CD4-positive, alpha-beta T cell treated with Interleukin-12 subunit alpha and Interleukin-12 subunit beta, for 1 hour (primary cell): ENCODE data around the gene MXD4.

ENCODE experiments used
- DNase-seq: peaks from one replicate; pipeline ENCODE4 v3.0.0-alpha.2; 2020

MXD4 gene

DNA sequence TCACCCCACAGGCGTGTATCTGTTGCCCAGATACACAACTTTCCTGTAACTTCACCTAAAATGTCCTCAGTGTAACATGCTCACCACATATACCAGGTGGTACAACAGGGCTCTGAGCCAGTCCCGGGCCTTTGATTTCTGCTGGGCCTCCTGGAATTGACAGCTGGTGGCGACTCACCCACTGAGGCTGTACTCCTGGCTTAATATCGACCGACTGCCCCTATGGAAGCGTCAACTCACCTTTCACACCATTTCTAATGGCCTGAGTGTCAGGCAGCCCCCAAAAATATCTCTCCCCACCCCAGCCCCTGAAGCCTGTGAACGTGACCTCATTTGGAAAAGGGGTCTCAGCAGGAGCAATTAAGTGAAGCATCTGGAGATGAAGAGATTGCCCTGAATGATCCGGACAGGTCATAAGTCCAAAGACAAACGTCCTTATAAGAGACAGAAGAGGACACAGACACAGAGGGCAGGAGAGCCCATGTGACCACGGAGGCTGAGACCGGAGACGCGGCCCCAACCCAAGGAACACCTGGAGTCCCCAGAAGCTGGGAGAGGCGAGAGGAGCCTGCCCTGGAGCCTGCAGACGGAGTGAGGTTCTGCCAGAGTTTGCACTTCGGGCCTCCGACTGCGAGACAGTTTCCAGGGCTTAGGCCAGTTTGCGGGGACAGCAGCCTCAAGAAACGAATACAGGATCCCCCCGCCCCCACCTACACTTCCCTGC, 12.6 kb upstream of the MXD4 start:
- DNase-seq: no peak

GRCh38 chr4:2273657-2274319, 11.9 kb upstream of the MXD4 start:
- no peak for DNase-seq

DNA sequence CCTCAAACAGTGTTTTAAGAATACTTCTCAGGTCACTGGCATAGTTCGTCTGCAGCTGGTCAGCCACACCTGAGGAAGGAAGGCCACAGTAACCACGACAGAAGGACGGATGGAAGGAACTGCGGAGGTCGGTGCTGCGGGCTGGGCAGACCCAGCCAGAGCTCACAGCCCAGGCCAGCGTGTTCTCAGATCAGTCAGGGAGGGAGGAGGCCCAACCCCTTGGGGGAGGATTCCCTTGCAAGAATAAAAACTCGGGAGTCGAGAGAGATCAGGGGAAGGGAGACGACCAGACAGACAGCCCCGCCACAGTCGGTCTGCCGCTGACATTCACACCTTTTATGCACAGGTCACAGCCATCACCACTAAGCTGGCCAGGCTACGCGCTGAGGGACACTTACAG, 11.3 kb upstream of the MXD4 start:
- DNase-seq: no peak

DNA sequence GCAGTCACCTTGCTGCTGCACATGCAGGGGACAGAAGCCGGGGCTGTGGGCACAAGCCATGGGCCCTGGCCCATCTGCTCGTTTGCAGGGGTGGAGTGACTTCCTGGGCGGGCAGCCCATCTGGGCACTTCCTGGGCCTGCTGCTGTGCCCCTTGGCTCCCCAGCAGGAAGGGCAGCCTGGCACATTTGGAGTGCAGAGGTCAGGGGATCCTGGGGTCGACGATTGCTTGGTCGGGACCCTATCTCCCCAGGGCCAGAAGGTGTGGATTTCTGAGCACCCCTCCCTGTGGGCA, 10.9 kb upstream of the MXD4 start:
- no peak for DNase-seq

DNA sequence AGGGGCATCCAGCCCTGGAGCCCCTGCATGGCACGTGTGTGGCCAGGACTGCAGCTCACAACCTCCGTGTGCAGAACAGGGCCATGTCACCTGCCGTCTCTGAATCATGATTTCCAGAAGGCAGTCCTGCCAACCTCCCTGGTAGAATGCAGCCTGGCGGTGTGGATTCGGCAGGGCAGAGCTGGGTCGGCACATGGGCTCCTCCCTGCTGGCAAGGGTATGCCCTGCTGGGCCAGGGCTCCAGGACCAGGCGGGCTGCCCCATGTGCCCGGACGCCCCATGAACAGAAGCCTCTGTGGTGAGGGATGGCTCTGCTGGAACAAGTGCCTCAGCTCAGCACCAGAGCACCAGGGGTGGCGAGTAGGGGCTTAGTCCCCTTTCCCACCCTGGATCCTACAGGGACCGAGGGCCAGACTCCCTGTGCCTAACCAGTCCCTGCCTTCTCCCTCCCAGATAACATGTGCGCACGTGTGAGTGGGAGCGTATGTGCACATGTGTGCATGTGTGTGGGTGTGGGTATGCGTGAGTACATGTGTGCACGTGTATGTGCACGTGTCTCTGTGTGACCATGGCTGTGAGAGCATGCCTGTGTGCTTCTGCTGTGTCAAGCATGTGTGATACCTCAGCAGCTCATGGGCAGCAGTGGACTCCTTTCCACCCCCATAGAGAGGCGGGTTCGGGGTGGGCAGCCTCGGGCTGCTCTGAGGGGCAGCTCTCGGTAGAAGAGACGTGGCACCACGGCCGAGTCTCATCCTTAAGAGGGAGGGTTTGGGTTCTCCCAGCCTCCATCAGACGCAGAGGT, 10.3 kb upstream of the MXD4 start:
- DNase-seq: no peak

DNA sequence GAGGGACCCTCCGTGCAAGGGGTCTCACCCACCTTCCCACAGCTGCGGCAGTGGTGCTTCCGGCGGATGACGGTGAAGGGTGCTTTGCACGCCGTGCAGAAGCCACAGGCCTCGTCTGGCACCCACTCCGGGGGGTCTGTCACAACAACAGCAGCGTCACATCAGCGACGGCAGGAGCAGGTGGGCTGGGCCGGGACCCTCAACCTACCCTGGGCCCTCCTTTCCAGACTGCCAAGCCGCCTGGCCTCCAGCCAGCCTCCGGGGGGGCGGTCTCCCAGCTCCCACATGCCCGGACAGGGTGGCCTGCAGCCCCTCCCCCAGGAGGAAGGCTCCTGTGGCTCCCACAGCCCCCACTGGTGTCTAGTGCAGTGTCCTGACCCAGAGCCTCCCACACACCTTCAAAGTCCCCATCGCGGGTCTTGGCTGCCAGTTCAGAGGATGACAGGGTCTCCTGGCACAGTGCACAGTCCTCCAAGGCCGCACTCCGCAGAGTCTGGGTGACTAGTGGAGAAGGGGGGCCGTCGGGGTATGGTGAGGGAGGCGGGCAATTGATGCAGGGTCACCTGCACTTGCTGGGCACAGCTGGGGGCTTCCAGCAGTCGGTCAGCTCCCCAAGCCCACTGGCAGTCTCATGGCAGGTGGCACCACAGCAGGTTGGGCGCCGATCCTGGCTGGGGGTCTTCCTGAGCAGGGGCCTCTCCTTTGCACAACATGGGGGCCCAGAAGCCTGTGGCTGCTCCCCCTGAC, 9.5 kb upstream of the MXD4 start:
- DNase-seq: no peak

DNA sequence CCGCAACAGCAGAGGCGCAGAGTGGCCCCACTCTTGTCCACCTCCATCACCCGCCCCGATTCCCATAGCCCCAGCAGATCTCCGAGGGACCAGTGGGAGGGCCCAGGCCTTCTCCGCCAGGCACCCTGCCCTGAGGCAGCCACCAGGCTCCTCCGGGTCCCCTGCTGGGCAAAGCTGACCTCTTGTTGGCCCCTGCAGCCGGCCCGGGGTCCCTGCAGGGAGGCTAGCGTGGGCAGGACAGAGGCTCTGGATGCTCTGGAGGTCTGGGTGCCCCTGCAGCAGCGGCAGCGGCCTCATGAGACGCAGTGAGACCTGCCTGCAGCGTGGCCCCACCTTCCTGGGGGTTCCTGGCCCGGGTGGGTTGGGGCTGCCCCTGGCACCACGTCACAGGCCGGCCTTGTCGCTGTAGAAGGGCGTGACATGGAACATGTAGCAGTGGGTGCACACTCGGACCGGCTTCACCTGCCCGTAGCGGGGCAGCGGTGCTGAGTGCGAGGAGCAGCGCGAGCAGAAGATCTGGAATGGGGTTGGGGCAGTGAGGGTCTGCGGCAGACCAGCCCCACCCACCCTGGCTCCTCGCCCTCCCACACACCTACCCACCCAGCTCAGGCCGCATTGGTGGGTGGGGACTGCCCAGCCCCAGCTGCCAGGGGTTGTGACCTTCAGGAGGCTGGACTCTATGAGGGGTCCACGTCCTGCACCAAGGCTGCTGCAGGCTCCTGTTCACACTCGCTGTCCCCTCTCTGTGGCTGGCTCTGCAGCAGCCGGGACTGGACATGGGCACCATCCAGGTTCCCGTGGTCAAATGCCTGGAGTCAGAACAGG, 8.6 kb upstream of the MXD4 start:
- no peak for DNase-seq

DNA sequence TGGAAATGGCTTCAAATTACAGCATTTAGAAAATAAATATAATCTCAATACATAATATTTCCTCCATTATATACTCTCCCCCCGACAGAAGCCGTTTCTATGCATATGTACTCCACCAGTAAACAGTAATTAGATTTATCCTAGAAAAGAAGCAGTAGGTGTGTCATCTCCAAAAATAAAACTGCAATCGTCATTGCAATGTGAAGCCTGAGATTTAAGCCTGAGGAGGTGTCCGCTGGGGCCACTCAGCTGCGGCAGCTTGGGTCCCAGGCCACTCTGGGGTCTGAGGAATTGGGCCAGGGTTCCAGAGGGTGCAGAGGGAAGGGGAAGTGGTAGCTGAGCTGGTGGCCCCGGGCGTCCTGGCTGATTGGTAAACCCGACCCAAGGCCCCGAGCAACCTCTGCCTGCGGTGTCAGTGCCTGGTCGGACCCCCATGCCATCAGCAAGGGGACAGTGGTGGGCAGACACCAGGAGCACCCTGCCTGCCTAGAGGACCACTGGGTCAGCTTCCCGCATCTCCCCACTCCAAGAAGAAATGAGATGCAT, 7.8 kb upstream of the MXD4 start:
- no peak for DNase-seq

DNA sequence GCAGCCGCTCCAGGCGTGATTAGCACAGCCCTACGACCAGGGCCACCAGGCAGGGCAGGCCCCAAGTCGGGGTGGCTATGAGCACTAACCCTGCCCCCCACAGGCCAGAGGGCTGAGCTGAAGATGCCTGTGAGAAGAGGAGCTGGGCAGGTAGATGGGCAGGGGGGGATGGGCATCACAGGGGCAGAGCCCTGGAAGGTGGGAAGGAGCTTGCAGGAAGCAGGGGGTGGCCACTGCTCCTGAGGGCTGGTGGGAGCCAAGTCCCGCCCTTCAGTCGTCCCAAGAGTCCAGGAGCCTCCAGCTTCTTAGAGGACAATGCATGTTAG, 7.3 kb upstream of the MXD4 start:
- no peak for DNase-seq

GRCh38 chr4:2268357-2269205, 6.7 kb upstream of the MXD4 start:
- no peak for DNase-seq

- no peak for DNase-seq
Observed at GRCh38 chr4:2267841-2268240, 5.9 kb upstream of the MXD4 start.

GRCh38 chr4:2267320-2267811, 5.5 kb upstream of the MXD4 start:
- DNase-seq: no peak

DNA sequence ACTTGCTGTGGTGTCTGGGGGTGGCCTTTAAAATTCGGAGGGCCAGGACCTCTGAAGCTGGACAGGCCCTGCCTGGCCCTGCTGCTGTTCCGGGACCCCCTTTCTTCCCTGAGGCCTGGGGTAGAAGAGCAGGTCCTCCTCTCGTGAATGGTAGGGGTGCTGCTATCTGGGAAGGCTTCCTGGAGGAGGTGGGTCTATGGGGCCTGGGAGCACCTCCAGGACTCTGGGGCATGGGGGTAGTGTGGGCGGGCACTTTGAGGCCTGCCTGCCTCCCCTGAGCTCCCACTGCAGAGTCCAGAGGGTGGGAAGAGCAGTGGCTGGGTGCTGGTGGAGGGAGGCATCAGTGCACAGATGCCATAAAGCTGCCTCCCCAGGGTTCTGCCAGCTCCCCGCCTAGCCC, 4.9 kb upstream of the MXD4 start:
- no peak for DNase-seq

- DNase-seq: no peak
Observed at GRCh38 chr4:2266181-2266580, 4.3 kb upstream of the MXD4 start.

DNA sequence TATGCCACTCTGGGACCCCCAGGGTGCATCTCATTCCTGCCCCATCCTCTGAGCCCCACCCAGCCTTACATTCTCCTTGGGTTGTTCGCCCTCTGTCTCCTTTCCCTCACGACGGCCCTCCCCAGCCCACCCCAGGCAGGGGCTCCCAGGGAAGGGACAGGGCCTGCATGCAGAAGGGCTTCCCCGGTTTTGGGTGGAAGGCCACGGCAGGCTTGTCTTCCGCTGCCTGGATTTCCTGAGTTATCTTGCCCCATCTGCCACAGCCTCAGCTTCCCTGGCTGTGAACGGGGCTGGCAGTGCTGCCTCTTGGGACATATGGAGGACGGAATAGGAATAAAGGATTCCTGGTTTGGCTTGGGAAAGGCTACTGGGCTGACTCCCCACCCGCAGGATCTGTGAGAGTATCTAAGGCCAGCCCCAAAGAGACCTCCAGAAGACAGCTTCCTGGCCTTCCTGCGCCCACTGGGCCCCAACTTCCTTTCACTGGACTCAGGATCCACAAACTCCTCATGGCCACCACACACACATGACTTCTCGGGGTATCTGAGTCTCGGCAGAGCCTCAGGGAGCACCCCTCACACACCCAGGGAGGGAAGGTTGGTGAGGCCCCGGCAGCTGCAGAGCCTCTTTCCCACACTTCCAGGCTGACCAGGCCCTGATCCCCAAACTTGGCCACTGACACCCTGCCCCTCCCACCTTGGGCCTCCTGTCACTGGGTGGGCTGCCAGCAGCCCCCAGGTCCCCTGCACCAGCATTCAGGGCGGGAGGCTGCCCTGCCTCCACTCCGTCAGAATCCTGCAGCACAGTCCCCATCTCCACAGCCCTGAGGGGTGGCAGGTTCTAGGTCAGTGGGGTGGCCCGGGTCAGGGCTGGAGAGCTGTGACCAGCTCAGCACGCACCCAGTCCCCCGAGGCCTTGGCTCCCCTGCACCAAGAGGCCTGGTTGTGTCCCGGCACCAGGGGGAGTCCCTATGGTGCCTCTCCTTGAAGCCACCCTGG, 3.5 kb upstream of the MXD4 start:
- no peak for DNase-seq

DNA sequence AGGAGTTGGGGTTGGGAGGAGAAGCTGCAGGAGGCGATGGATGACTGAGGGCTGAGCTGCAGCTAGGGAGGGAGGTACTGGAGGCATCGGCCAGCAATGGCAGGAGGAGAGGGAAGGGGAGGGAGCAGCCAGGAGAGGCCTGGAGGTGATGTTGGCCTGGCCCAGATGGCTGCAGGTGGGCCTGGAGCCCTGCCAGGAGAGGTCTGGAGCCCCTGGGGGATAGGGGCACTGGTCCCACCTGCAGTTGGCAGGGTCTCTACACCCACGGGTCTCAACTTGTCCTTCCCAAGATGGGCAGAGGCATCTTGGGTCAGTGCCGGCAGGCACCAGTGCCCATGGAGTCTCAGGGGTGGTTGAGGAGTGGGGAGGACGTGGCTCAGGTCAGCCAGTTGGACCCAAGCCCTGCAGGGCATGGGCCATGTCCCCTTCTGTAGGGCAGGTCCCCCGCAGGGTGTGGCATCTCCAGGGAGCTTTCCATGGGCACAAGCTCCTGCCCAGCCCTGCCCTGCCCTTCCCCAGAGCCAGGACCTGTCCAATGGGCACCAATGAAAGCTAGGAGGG, 2.7 kb upstream of the MXD4 start:
- DNase-seq: no peak

DNA sequence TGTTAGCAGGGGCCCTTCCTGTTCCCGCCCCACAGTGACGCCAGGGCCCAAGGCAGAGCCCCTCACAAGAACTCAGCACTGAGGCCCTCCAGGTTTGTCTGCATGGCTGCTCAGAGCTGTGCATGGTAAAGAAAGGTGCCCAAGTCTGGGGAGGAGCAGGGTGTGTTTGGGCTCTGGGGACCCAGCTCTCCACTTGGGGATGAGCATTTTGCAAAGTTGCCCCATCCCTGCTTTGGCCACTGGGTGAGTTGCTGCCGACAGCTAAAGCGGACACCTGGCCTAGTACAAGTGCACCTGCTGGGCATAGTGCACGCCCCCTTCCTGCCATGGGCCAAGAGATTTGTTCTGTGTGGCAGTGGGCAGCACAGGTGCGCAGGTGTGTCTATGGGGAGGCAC, 2.0 kb upstream of the MXD4 start:
- no peak for DNase-seq

- no peak for DNase-seq
Observed at GRCh38 chr4:2262944-2263250, 988 bp upstream of the MXD4 start.

- peak; percentile 99 for DNase-seq
Observed at GRCh38 chr4:2262145-2262943, 435 bp upstream of the MXD4 start.
